NK-92 treated with Interleukin-12 subunit alpha and Interleukin-12 subunit beta, amount 100 ng/mL, for 24 hours (cell line): ENCODE results near the gene LIME1.

Experiments used
- DNase-seq: peaks from one replicate; lab custom pipeline; 2025; lab: John Stamatoyannopoulos, UW

LIME1 gene, protein sequence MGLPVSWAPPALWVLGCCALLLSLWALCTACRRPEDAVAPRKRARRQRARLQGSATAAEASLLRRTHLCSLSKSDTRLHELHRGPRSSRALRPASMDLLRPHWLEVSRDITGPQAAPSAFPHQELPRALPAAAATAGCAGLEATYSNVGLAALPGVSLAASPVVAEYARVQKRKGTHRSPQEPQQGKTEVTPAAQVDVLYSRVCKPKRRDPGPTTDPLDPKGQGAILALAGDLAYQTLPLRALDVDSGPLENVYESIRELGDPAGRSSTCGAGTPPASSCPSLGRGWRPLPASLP

DNA sequence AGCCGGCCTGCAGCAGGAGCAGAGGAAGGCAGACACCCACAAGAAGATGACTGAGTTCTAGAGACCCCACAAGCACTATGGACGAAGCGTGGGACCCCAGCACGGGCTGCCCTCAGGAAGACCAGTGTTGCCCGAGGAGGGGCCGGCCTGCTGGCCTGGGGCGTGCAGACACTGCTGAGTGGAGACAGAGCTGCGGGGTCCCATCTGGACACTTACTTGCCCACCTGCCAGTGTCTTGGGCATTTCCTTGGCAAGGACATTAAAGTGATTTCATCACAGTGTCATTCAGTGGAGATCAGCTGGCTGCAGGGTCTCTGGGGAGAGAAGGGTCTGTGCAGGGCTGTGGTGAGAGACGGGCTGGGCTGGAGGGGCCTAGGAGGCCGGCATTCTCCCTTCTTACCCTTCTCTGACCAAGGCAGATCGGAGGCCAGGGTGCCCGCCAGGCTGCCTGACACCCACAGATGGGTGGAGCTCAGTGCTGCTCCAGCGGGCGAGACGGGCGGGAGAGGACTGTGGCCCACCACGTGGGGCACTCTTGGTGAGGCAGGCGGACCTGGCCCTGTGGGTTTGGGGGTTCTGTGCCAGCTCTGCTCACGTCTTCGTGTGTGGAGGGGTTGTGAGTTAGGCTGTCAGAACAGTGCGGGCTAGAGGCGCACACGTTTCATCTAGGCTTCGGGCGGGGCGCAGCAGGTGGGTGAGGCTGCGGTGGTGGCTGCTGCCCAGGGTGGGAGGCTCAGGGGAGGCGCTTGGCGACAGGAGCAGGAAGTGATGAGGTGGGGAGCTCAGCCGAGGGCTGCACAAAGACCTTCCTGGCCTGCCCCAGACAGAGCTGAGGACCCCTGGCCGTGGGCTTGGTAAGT lies at the start of gene LIME1:
LIME1 (plus strand) TSS at position 806 of the 860 bp plus-strand sequence. CDS start 886 bp downstream, outside the sequence.
- no peak for DNase-seq

DNA sequence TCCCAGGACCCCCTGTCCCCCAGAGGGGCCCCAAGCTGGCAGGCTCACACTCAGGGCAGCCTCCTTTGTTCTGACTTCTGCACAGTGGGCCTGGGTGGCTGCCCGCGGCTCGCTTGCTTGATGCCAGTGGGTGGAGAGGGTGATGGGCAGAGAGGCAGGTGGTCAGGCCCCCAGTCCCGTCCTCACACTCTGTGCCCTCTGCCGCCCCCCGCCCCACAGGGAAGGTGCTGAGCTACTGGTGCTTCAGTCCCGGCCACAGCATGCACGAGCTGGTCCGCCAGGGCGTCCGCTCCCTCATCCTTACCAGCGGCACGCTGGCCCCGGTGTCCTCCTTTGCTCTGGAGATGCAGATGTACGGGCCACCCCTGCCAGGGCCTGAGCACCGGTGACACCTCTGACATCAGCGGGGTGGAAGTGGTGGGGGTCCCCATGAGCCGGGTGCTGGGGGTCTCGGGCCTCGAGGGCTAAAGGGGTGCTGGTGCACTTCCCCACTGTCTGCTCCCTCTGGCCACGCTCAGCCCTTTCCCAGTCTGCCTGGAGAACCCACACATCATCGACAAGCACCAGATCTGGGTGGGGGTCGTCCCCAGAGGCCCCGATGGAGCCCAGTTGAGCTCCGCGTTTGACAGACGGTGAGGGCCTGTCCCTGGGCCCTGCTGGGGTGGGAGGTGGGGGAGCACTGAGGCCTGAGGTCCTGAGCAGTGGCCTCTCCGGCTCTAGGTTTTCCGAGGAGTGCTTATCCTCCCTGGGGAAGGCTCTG lies 48.9 kb upstream of the LIME1 start:
- no peak for DNase-seq

DNA sequence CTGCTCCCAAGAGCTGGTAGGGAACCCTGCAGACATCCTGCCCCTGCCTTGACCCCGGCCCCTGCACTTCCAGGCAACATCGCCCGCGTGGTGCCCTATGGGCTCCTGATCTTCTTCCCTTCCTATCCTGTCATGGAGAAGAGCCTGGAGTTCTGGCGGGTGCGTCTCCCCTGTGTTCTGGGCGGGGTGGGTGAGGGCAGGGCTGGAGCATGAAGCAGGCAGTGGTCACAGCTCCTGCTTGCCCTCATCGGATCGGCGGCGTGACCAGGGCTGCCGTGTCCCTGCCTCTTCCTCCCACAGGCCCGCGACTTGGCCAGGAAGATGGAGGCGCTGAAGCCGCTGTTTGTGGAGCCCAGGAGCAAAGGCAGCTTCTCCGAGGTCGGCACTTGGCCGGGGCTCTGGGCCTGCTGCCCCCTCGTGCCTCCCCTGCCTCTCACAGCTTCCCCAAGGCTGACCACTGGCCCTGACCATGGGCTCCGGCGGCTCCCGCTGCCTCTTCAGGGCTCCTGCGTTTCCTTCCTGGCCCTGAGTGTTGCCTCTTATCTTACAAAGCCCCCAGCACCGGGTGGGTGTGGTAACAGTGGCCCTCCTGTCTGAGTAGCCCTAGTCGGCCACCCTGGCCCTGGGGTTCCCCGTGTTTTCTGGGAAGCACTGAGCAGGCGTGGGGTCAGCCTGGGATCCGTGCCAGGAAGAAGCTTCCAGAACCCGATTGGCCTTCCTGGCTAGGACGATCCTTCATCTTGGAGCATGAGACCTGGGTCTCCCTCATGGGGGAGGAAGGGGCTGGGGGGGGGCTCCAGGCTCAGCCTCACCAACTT lies 48.0 kb upstream of the LIME1 start:
- DNase-seq, result no peak

DNA sequence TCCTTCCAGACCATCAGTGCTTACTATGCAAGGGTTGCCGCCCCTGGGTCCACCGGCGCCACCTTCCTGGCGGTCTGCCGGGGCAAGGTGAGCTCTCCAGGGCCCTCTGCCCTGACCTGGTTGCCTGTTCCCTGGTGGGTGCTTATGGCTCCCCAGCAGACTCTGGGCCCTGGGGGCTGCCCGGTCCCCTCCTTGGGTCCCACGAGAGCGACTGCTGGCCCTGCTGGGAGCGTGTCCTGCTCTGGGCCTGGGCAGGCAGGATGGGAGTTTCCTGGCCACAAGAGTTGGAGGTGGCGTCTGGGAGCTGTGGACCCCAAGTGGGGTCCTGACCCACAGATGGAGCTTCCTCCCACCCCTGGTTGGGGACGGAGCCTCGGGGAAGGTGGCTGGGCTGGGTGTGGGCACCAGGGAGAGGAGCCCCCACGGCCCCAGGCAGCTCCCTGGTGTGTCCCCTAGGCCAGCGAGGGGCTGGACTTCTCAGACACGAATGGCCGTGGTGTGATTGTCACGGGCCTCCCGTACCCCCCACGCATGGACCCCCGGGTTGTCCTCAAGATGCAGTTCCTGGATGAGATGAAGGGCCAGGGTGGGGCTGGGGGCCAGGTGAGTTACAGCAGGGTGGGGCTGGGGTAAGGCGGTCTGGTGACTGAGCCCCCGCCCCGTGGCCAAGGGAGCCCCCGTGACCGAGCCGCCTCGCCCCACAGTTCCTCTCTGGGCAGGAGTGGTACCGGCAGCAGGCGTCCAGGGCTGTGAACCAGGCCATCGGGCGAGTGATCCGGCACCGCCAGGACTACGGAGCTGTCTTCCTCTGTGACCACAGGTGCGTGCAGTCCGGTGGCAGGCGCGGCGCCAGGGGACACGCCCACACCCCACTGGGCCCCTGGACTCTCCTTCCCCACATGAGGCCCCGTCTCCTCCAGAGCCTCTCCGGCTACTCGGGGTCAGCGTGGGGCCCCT lies 47.1 kb upstream of the LIME1 start:
- no peak for DNase-seq

DNA sequence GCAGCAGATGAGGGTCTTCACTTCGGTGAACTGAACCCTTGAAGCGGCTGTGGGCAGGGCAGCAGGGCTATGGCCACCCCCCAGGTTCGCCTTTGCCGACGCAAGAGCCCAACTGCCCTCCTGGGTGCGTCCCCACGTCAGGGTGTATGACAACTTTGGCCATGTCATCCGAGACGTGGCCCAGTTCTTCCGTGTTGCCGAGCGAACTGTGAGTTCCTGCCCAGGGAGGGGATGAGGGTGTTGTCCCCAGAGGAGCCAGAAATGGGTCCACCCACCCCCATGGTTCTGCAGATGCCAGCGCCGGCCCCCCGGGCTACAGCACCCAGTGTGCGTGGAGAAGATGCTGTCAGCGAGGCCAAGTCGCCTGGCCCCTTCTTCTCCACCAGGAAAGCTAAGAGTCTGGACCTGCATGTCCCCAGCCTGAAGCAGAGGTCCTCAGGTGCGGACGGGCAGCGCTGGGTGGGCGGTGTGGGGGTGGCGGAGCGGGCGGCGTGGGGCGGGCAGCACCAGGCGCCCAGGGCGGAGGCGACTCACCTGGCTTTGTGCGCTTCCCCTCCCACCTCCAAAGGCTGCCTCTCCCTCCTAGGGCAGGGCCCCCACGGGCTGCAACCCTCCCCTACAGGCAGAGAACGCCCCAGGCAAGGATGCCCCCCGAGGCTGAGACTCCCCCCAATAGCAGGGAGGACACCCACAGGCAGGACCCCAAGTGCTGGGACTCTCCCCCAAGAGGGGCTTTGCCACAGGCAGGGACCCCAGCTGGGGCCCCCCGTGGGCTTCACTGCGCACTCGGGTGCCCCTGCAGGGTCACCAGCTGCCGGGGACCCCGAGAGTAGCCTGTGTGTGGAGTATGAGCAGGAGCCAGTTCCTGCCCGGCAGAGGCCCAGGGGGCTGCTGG lies 46.2 kb upstream of the LIME1 start:
- no peak for DNase-seq

DNA sequence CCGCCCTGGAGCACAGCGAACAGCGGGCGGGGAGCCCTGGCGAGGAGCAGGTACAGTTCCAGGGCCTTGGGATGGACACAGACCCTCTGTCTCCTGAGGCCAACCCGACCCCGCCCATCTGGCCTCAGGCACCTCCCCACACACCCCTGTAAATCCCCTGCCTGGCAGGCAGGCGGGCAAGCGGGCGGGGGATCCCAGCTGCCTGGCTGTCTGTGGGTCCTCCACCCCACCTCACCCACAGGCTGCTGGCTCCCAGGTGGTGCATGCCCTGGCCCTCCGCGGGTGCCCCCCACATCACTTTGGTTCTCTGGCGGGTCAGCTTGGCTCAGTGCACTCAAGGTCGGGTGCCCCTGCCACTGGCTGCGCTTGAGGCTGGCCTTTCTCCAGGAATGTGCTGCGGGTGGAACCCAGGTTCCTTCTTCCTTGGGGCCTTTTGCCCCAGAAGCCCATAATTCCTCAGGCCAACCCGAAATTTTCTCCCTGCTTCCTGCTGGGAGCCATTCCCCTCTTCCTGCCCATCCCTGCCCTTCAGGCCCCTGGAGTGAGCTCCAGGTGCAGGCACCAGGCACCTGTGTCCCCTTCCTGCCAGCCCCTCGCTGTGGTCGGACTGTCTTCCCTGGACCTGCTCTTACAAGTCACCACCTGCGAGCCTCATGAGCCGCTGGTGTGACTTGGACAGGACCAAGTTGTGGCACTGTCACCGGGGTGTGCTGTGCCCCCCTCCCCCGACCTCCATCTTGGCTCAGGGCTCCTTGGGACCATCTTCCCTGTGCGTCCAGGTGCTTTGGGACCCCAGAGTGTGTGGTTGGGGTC lies 45.4 kb upstream of the LIME1 start:
- no peak for DNase-seq

DNA sequence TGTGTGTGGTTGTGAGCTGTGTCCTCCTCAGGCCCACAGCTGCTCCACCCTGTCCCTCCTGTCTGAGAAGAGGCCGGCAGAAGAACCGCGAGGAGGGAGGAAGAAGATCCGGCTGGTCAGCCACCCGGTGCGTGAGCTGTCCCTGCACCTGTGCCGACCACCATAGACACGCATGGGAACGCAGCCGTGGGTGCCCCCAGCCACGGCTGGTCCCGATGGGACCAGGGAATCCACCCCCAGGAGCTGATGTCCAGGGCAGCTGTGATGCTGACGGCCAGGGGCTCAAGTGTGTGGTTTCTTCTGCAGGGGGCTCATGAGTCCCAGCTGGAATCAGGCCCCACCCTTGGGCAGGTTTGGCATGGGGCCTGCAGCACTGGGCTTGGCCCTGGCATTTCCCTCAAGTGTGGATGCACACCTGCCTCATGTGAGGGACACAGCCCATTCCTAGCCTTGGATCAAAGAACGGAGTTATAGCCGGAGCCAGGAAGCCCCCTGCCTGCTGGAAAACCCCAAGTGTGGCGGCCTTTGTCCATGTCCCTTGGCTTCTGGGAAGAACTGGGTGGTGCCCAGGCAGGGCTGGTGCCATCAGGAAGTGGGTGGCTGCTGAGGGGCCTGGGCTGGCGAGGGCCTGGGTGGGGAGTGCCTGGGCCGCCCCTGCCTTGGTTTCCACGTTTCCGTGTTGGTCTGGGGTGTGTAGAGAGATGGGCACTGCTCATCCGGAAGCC lies 44.6 kb upstream of the LIME1 start:
- DNase-seq, result no peak

DNA sequence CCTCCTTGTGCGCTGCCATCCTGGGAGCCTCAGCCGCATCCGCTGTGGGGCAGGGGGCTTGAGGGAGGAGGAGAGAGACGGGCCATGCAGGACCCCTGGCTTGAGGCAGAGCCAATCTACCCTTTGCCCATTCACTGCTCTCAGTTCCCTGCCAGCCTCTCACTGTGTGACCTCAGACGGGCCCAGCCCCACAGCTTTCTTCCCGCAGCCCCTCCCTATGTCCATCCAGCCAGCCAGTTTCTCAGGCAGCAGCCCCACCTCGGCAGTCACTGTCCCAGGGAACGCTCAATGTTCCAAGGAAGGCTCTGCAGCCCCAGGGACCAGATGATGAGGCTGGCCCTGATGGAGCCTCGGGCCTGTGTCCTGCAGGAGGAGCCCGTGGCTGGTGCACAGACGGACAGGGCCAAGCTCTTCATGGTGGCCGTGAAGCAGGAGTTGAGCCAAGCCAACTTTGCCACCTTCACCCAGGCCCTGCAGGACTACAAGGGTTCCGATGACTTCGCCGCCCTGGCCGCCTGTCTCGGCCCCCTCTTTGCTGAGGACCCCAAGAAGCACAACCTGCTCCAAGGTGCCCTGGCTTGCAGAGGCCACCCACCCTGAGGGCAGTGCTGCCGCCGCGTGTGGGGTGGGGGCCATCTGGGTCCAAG lies 43.9 kb upstream of the LIME1 start:
- DNase-seq, result no peak

DNA sequence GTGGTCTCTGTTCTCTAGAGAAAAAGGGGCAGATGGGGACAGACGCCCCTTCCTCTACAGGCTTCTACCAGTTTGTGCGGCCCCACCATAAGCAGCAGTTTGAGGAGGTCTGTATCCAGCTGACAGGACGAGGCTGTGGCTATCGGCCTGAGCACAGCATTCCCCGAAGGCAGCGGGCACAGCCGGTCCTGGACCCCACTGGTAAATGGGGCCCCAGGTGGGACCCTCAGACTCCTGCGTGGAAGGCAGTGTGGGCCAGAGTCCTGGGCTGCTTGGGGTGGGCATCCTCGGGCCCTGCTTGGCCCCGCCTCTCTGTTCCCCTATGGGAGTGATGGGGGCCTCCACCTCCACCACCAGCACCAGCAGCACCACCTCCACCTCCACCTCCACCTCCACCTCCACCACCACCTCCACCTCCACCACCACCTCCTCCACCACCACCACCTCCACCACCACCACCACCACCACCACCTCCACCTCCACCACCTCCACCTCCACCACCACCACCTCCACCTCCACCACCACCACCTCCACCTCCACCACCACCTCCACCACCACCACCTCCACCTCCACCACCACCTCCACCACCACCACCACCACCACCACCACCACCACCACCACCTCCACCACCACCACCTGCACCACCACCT lies 43.3 kb upstream of the LIME1 start:
- no peak for DNase-seq

DNA sequence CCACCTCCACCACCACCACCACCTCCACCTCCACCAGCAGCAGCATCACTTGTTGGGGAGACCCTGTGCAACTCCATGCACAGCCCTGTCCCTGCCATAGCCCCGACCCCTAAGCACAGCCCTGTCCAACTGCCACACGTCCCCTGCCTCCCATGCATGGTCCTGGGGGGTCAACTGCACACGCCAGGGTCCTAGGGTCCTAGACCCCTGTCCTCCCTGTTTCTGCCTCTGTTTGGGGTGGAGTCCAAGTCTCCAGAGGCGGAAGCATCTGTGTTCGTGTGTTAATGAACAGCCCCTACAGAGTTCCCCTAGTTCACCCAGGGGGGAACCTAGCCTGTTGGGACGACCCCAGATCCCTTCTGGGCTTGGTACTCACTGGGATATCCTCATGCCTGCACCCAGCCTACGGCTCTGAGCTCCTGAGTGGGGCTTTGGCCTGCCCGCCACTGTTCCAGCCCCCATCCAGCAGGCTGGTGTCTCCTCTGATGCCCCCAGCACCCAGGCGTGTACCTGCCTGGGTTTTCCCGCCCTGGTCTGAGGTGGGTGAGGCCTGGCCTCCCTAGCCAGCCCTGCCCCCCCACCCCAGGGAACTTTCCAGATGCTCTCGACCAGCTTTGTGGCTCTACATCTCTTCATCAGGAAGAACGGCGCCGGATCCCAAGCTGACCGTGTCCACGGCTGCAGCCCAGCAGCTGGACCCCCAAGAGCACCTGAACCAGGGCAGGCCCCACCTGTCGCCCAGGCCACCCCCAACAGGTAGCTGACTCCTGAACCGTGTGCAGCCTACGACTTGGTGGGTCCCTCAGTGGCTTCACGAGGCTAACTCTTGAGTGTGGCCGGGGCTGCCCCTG lies 42.5 kb upstream of the LIME1 start:
- no peak for DNase-seq

DNA sequence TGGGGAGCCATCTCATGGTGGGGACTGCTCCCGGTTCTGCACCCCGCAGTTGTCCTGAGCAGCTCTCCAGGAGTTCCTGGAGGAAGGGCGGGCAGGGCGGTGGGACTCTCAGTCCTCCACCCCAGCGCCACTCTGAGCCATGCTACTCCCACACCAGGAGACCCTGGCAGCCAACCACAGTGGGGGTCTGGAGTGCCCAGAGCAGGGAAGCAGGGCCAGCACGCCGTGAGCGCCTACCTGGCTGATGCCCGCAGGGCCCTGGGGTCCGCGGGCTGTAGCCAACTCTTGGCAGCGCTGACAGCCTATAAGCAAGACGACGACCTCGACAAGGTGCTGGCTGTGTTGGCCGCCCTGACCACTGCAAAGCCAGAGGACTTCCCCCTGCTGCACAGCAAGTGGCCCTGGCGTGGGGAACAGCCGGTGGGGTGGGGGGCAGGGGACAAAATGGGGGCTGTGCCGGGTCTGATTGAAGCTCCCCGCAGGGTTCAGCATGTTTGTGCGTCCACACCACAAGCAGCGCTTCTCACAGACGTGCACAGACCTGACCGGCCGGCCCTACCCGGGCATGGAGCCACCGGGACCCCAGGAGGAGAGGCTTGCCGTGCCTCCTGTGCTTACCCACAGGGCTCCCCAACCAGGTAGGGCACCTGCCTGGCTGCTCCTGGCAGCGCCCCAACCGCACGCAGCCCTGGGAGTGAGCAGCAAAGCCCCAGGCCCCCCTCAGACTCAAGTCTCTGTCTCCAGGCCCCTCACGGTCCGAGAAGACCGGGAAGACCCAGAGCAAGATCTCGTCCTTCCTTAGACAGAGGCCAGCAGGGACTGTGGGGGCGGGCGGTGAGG lies 41.7 kb upstream of the LIME1 start:
- no peak for DNase-seq

DNA sequence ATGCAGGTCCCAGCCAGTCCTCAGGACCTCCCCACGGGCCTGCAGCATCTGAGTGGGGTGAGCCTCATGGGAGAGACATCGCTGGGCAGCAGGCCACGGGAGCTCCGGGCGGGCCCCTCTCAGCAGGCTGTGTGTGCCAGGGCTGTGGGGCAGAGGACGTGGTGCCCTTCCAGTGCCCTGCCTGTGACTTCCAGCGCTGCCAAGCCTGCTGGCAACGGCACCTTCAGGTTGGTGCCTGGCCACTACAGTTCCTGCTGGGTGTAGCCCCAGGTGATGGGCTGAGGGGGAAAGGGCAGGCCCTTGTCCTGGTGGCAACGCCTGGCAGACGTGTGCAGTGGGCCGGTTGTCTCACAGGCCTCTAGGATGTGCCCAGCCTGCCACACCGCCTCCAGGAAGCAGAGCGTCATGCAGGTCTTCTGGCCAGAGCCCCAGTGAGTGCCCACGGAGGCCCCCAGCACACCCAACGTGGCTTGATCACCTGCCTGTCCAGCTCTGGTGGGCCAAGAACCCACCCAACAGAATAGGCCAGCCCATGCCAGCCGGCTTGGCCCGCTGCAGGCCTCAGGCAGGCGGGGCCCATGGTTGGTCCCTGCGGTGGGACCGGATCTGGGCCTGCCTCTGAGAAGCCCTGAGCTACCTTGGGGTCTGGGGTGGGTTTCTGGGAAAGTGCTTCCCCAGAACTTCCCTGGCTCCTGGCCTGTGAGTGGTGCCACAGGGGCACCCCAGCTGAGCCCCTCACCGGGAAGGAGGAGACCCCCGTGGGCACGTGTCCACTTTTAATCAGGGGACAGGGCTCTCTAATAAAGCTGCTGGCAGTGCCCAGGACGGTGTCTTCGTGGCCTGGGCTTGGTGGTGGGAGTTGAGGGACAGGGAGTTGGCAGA lies 40.8 kb upstream of the LIME1 start:
- DNase-seq, result no peak

DNA sequence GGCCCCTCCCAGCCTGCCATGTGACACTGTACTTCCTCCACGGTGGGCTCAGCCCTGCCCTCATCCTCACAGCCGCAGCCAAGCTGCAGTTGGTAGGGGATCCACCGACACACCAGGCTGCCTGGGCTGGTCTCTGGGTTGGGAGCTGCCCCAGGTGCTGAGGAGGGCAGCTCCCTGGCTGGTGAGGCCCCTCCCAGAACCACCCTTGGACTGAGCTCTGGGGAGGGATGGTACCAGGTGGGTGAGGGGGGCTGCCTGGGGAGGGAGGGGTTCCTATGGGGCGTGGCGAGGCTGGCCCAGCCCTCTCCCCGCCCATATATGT lies 40.2 kb upstream of the LIME1 start:
- DNase-seq, result no peak

DNA sequence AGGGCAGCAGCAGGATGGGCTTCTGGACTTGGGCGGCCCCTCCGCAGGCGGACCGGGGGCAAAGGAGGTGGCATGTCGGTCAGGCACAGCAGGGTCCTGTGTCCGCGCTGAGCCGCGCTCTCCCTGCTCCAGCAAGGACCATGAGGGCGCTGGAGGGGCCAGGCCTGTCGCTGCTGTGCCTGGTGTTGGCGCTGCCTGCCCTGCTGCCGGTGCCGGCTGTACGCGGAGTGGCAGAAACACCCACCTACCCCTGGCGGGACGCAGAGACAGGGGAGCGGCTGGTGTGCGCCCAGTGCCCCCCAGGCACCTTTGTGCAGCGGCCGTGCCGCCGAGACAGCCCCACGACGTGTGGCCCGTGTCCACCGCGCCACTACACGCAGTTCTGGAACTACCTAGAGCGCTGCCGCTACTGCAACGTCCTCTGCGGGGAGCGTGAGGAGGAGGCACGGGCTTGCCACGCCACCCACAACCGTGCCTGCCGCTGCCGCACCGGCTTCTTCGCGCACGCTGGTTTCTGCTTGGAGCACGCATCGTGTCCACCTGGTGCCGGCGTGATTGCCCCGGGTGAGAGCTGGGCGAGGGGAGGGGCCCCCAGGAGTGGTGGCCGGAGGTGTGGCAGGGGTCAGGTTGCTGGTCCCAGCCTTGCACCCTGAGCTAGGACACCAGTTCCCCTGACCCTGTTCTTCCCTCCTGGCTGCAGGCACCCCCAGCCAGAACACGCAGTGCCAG lies 39.7 kb upstream of the LIME1 start, which contains the start of gene TNFRSF6B:
TNFRSF6B (plus strand) TSS at position 25 of the 729 bp plus-strand sequence; CDS start at position 141, 116 bp downstream.
- no peak for DNase-seq
